Mammary epithelial cell (primary cell): ENCODE data around the gene CARD19.

ENCODE experiments used
- EZH2 ChIP-seq: IDR thresholded peaks from 2 replicates; pipeline ENCODE4 v1.6.1; 2012; ENCODE audit warnings: low read length, inconsistent platforms, borderline replicate concordance
- TF ChIP-seq, protein P1 (sequence below), 2 donors: IDR thresholded peaks in 1 of 2; conservative IDR thresholded peaks in 1 of 2; 2 replicates each; pipeline ENCODE4 v1.5.1; 2011 to 2012; ENCODE audit warnings: inconsistent platforms in 2 of 2, low read length in 2 of 2, mild to moderate bottlenecking in 2 of 2, control low read depth in 1 of 2, low read depth in 1 of 2; ENCODE audit not compliant: insufficient read depth in 1 of 2; ENCODE audit errors: extremely low read depth in 1 of 2

DNA sequence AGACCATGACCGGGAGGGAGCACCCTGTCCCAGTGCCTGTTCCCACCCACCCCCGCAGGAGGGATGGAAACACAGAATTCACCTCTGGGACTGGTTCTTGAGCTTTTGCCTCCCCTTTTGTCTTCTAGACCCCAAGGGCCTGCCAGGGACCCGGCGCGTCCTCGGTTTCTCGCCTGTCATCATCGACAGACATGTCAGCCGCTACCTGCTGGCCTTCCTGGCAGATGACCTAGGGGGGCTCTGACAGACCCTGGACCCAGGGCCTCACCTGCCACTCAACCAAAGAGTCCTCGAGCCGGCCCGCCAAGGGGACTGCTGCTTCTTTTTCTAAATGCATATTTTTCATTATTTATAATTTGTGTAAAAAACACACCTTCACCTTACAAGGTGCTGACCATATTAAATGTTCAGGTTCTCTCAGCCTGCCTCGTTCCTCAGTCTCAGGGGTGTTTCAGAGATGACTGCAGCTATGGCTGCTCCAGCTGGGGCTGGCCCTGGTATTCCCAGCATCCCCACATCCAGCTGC, 16.9 kb downstream of the CARD19 start:
- TF ChIP-seq, protein P1, sequence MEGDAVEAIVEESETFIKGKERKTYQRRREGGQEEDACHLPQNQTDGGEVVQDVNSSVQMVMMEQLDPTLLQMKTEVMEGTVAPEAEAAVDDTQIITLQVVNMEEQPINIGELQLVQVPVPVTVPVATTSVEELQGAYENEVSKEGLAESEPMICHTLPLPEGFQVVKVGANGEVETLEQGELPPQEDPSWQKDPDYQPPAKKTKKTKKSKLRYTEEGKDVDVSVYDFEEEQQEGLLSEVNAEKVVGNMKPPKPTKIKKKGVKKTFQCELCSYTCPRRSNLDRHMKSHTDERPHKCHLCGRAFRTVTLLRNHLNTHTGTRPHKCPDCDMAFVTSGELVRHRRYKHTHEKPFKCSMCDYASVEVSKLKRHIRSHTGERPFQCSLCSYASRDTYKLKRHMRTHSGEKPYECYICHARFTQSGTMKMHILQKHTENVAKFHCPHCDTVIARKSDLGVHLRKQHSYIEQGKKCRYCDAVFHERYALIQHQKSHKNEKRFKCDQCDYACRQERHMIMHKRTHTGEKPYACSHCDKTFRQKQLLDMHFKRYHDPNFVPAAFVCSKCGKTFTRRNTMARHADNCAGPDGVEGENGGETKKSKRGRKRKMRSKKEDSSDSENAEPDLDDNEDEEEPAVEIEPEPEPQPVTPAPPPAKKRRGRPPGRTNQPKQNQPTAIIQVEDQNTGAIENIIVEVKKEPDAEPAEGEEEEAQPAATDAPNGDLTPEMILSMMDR (conservative IDR thresholded peaks at IDR 0.05 in 1 of 2, IDR thresholded peaks at IDR 0.05 in 1 of 2; ENCODE audit: extremely low read depth in 1 of 2, insufficient read depth in 1 of 2, low read depth in 1 of 2, low read length in 2 of 2), result no peak
- no peak for TF ChIP-seq EZH2
